Ectodermal cell (in vitro differentiated cells): ENCODE data around the gene MAP4K2.

ENCODE experiments used
- H3K27ac ChIP-seq: 2 replicates; pipeline ENCODE4 v1.7.0; 2013; ENCODE audit warnings: mild to moderate bottlenecking, low read depth, low read length; ENCODE audit not compliant: insufficient read depth, poor library complexity, severe bottlenecking
- H3K27me3 ChIP-seq: 2 replicates; pipeline ENCODE4 v1.7.0; 2013; ENCODE audit warnings: mild to moderate bottlenecking, low read length; ENCODE audit not compliant: insufficient read depth, control insufficient read depth, poor library complexity, severe bottlenecking
- H3K36me3 ChIP-seq: one replicate; pipeline ENCODE4 v1.7.0; 2013; ENCODE audit warnings: low read length; ENCODE audit not compliant: control insufficient read depth, insufficient read depth
- H3K4me1 ChIP-seq: one replicate; pipeline ENCODE4 v1.7.0; 2013; ENCODE audit warnings: low read length; ENCODE audit not compliant: control insufficient read depth, insufficient read depth
- H3K4me3 ChIP-seq: 2 replicates; pipeline ENCODE4 v1.7.0; 2013; ENCODE audit warnings: low read depth, low read length, control low read depth; ENCODE audit not compliant: insufficient read depth
- H3K9me3 ChIP-seq: 2 replicates; pipeline ENCODE4 v1.7.0; 2013; ENCODE audit warnings: mild to moderate bottlenecking, low read length, moderate library complexity; ENCODE audit not compliant: control insufficient read depth
- WGBS, 2 experiments: methylation state at CpG; one replicate each; pipeline ENCODE4 v1.1.7; 2013; ENCODE audit warnings: missing lambda C conversion rate in 2 of 2; 5-methylcytosine and 5-hydroxymethylcytosine counted together

MAP4K2 gene

DNA sequence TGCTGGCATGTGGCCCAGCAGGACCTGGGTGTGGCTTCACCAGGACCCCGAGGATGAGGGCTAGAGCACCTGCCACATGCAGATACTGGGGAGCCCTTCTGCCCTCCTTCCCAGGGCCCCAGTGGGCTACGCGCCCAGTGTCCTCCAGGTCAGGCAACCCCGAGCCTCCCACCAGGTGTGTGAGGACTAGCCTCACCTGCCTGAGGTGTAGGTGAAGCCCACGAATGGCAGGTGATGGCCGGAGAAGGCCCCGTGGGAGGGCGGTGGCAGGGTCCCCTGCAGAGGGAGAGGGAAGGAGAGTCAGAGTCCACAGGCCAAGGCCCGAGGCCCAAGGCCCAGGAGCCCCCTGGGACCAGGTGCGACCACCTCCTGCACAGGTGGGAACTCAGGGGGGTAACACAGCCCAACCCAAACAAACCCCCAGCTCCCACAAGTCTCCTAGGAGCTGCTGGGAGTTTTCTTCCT, 34.9 kb upstream of the MAP4K2 start:
- peaks cover 12% of the 10 kb centered on the region for H3K4me1 ChIP-seq
- 94 to 97% methylated on average over 10 of the region's 10 CpGs for WGBS, 2 experiments
- H3K4me3 ChIP-seq = no peak overlapping the region
- H3K9me3 ChIP-seq = no peaks in the 10 kb centered on the region
- H3K27me3 ChIP-seq = no peaks in the 10 kb centered on the region
- H3K27ac ChIP-seq = no peak overlapping the region
- H3K36me3 ChIP-seq = no peaks in the 10 kb centered on the region

DNA sequence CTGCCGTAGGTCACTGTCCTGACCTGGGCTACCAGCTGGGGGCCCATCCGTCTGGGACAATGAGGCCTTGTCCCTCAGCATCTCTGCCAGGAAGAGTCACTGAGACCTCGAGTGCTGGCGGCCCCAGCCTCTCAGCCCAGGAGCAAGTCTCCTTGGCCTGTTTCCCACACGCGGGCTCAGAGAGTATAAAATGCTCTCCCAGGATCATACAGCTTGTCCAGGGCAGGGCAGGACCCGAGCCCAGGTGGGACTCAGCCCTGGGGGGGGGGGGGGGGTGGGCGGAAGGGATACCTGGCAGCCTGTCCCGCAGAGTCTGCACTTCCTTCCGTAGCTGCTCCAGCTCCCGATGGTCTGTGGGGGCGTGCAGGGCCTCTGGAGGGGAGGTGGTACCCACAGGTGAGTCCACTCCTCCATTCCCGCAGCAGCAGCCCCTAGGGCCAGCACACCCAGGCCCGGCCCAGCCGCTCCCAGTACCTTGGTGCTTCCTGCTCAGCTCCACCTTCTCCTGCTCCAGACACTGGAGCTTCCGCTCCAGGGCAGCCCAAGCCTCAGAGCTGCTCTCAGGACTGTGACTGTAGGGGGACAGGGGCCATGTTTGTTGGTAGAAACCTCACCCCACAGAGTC, 33.5 kb upstream of the MAP4K2 start:
- H3K27ac ChIP-seq = no peak overlapping the region
- no peaks in the 10 kb centered on the region for H3K4me1 ChIP-seq
- no peaks in the 10 kb centered on the region for H3K27me3 ChIP-seq
- WGBS, 2 experiments = 92% methylated on average over 15 of the region's 16 CpGs
- no peaks in the 10 kb centered on the region for H3K9me3 ChIP-seq
- H3K4me3 ChIP-seq = no peak overlapping the region
- H3K36me3 ChIP-seq = no peaks in the 10 kb centered on the region

DNA sequence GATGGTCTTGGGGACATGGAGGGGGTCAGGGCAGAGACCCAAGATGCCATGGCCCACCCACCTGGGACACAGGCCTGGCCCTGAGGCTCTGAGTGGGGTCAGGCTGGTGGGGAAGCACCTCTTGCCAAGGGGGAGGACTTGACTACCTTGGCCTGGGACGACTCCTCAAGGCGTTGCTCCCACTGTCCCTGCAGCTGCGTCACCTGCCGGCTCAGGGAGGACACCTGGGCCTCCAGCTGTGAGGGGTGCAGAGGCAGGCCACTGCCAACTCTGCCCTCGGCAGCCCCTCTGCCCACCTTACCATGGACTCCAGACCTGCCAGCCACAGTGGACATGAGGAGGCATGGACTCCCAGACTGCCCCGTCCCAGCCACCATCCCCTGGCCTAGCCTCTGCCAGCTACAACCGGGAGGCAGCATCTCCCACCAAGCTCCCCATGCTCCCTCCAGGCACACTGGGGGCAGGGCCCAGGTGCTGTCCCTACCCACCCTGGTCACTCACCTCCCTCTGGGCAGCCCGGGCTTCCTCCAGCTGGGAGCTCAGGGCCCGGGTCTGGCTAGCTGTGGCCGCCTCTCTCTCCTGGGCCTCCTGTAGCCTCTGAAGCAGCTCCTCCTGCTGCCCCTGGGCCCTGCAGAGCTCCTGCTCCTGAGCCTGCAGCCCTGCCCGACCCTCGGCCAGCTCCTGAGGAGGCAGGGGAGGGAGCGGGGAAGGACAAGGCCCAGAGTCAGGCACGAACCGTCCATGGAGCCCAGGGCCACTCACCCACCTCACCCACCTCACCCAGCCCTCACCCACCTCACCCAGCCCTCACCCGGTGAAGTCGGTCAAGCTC, 32.8 kb upstream of the MAP4K2 start:
- Histone ChIP-seq H3K9me3 (no peaks in the 10 kb centered on the region), H3K36me3 (no peaks in the 10 kb centered on the region), H3K4me1 (no peaks in the 10 kb centered on the region), H3K27ac (no peak overlapping the region), H3K27me3 (no peaks in the 10 kb centered on the region), H3K4me3 (no peak overlapping the region)
- 89 to 92% methylated on average over 17 of the region's 17 CpGs for WGBS, 2 experiments

DNA sequence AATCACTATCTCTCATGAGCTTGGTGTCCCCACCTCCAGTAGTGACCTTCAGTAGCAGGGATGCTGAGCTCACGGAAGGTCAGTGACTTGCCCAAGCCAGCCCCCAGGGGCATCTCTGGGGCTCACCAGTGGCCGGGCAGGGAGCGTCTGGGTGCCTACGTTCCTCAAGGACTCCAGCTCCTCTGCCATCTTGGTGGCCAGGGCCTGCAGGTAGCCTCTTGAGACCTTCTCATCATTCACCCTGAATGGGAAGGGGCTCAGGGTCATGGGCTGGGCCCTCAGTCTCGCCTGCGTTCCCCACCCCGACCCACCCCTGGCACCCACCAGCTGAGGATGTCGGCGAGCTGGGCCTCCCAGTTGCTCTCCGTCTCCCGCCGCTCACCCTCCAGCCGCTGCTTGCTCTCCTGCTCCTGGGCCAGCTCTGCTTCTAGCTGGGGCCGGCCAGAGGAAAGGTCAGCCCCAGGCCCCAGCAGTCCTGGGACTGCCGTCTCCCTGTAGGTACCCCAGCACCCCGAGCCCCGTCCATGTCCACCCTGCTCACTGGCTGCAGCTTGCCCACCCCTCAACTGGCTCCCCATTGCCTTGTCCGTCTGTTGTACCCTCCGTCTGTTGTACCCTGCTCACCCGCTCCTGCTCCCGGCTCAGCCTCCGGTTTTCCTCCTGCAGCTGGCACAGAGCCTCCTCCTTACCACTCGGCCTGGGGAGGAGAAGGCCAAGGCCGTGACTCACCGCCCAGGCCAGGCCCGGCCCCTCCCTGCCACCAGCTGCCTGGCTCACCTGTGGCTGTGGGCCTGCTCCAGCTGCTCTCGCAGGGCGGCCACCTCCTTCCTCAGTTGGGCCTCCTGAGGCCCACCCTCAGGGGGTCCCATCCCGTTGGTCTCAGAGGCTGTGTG, 32.0 kb upstream of the MAP4K2 start:
- H3K4me3 ChIP-seq = no peak overlapping the region
- H3K4me1 ChIP-seq = no peaks in the 10 kb centered on the region
- WGBS, 2 experiments = 91% methylated on average over 29 of the region's 29 CpGs
- H3K27ac ChIP-seq = no peak overlapping the region
- no peaks in the 10 kb centered on the region for H3K27me3 ChIP-seq
- no peaks in the 10 kb centered on the region for H3K9me3 ChIP-seq
- no peaks in the 10 kb centered on the region for H3K36me3 ChIP-seq

DNA sequence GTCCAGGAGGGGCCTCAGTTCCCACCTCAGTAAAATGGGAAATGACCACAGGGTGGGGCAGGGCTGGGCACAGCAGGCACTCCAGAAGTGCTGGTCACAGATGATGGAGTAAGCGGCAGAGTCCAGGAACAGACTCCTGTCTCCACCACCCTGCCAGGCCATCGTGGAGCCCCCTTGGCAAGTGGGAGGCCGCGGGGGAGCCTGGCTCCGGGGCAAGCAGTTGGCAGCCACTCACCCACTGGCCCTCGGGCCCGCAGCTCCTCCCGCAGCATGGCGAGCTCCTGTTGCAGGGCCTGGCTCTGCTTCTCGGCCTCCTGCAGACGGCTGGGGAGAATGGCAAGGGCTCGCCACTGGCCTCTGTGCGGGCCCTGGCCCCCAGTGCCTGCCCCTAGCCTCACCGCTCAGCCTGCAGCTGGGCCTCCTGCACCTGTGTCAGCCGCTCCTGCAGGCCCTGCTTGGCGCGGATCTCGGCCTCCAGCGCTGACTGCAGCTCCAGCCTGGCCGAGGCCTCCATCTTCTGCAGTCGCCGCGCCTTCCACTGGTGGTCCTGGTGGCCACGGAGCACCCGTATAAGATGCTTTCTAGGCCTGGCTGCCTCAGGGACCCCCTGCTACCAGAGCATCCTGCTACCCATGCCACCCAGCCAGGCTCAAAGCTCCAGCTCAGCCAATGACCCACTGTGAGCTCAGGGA, 31.2 kb upstream of the MAP4K2 start:
- Histone ChIP-seq H3K4me3 (no peak overlapping the region), H3K36me3 (no peaks in the 10 kb centered on the region), H3K4me1 (no peaks in the 10 kb centered on the region), H3K9me3 (no peaks in the 10 kb centered on the region), H3K27ac (no peak overlapping the region), H3K27me3 (no peaks in the 10 kb centered on the region)
- 93% methylated on average over 25 of the region's 25 CpGs for WGBS, 2 experiments

DNA sequence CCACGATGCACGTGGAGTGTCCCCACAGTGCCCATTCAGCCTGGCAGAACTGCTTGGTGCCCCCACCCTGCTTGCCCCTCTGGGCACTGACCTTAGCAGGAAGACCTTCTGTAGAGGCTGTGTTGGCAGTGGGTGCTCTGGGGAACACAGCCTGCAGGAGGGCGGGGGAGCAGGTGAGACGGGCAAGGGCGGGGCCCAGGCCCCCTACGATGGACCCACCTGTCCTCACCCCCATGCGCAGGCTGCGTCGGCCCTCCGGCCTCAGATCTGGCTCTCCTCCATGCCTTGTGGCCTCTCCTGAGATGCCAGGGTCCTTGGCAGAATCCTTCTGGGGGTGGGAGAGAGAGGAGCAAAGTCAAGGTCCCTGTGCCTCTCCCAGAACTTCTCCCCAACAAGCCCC, 30.5 kb upstream of the MAP4K2 start:
- no peaks in the 10 kb centered on the region for H3K36me3 ChIP-seq
- no peak overlapping the region for H3K27ac ChIP-seq
- WGBS, 2 experiments = 88 to 96% methylated on average over 10 of the region's 10 CpGs
- no peaks in the 10 kb centered on the region for H3K27me3 ChIP-seq
- no peak overlapping the region for H3K4me3 ChIP-seq
- no peaks in the 10 kb centered on the region for H3K9me3 ChIP-seq
- H3K4me1 ChIP-seq = no peaks in the 10 kb centered on the region

DNA sequence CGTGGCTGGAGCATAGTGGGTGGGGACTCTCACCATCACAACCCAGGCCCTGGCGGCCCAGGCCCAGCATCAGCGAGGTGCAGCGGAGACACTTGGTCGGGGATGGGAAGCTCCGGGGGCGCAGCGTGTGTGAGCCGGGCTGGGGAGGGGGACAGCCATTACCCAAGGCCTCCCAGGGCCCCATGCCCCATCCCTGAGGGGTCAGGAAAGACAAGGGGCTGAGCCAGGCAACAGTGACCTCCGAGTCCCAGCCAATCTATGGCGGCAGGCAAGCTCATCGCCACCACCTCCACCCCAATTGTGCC, 30.1 kb upstream of the MAP4K2 start:
- 92 to 94% methylated on average over 12 of the region's 12 CpGs for WGBS, 2 experiments
- H3K27me3 ChIP-seq = no peaks in the 10 kb centered on the region
- H3K4me3 ChIP-seq = no peak overlapping the region
- H3K36me3 ChIP-seq = no peaks in the 10 kb centered on the region
- no peaks in the 10 kb centered on the region for H3K4me1 ChIP-seq
- H3K9me3 ChIP-seq = no peaks in the 10 kb centered on the region
- H3K27ac ChIP-seq = no peak overlapping the region

DNA sequence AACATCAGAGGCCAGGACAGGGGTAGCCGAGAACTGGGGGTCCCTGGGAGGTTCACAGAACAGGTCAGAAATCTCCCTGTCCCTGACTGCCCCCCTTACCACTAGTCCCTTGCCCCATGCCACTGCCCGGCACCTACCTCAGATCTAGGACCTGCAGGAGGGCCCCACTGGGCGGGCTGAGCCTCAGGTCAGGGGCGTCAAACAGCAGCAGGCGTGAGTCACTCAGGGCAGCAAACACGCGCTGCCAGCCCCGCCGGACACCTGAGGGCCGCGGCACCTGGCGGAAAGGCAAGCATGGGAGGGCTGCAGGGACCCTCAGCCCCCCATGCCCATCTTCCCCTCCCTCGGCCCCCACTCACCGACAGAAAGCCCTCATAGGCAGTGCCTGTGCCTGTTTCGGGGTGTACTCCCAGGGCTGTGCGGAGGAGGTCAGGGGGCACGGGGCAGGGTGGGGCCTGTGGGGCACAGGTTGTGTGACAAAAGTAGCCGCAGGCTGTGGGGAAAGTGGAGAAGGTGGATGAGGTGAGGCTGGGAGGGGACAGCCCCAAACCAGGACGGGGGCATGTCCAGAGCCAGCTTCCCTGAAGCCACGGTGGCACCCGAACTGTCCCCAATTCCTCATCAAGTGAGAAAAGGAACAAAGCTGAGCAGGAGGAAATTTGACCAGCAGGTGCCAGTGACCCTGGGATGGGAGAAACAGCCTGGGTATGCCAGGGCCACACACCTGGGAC, 29.6 kb upstream of the MAP4K2 start:
- no peaks in the 10 kb centered on the region for H3K4me1 ChIP-seq
- H3K36me3 ChIP-seq = no peaks in the 10 kb centered on the region
- H3K27ac ChIP-seq = no peak overlapping the region
- no peak overlapping the region for H3K4me3 ChIP-seq
- 94% methylated on average over 21 of the region's 21 CpGs for WGBS, 2 experiments
- H3K9me3 ChIP-seq = no peaks in the 10 kb centered on the region
- no peaks in the 10 kb centered on the region for H3K27me3 ChIP-seq

DNA sequence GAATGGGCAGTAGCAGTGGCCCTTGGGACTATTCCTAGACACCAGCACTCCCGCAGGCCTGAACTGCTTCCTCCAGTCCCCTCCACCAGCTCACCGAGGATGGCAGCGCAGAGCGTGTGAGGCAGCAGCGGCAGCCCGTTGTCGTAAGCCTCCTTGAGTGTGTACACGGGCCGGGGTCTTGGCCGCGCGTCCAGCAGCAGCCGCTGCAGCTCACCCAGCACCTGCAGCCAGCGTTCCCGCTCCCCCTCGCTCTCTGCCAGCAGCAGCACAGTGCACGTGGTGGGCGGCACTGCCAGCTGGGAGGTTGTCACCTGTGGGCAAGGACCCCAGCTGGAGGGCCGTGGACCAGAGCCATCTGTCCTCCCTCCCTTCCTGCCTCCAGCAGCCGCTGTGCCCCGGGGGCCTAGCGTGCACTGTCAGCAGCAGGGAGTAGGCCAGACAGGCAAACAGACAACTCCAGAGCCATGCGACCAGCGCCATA, 28.4 kb upstream of the MAP4K2 start:
- Histone ChIP-seq H3K27ac (no peak overlapping the region), H3K27me3 (no peaks in the 10 kb centered on the region), H3K4me3 (no peak overlapping the region), H3K4me1 (no peaks in the 10 kb centered on the region), H3K36me3 (no peaks in the 10 kb centered on the region), H3K9me3 (no peaks in the 10 kb centered on the region)
- WGBS, 2 experiments = 94% methylated on average over 24 of the region's 24 CpGs
